Measurements from ENCODE around the gene GLE1. TPM values are rescaled to one million over a fixed set of nuclear protein-coding genes. Genes with fewer than 3 reads are reported as not detected.
"Not testable (repeated sequence)": the region's sequence is repeated elsewhere in the genome, so short reads cannot be mapped to it uniquely, and the experiment has no call there.

GLE1 gene
- total RNA-seq, 1 donor from 2014 or later = 19.6 TPM

- no peak for DNase-seq (ENCODE audit: low spot score, unreplicated experiment)
- no peak overlapping the region for H3K4me3 Mint-ChIP-seq (ENCODE audit: low read depth)
- TF ChIP-seq CTCF (IDR thresholded peaks at IDR 0.05; ENCODE audit: unreplicated experiment) = no peak
- no peak overlapping the region for H3K27ac Mint-ChIP-seq
- H3K9me3 Mint-ChIP-seq (ENCODE audit: low read depth) = no peaks in the 10 kb centered on the region
- no peaks in the 10 kb centered on the region for H3K4me1 Mint-ChIP-seq (ENCODE audit: low read depth)
- peaks cover 14% of the 10 kb centered on the region for H3K36me3 Mint-ChIP-seq (ENCODE audit: insufficient read depth)
- no peaks in the 10 kb centered on the region for H3K27me3 Mint-ChIP-seq
Measured at GRCh38 chr9:128495296-128495695, 9.2 kb upstream of the GLE1 start.

- TF ChIP-seq CTCF (IDR thresholded peaks at IDR 0.05; ENCODE audit: unreplicated experiment) = no peak
- H3K4me3 Mint-ChIP-seq (ENCODE audit: low read depth) = no peak overlapping the region
- peaks cover 15% of the 10 kb centered on the region for H3K36me3 Mint-ChIP-seq (ENCODE audit: insufficient read depth)
- H3K4me1 Mint-ChIP-seq (ENCODE audit: low read depth) = no peaks in the 10 kb centered on the region
- H3K27me3 Mint-ChIP-seq = no peaks in the 10 kb centered on the region
- H3K9me3 Mint-ChIP-seq (ENCODE audit: low read depth) = no peaks in the 10 kb centered on the region
- no peak overlapping the region for H3K27ac Mint-ChIP-seq
- DNase-seq (ENCODE audit: low spot score, unreplicated experiment) = no peak
Measured at GRCh38 chr9:128495804-128496417, 8.6 kb upstream of the GLE1 start.

GRCh38 chr9:128497824-128498610 lies 6.5 kb upstream of the GLE1 start:
- DNase-seq (ENCODE audit: low spot score, unreplicated experiment) = no peak
- no peaks in the 10 kb centered on the region for H3K9me3 Mint-ChIP-seq (ENCODE audit: low read depth)
- no peak overlapping the region for H3K27ac Mint-ChIP-seq
- no peaks in the 10 kb centered on the region for H3K4me1 Mint-ChIP-seq (ENCODE audit: low read depth)
- no peaks in the 10 kb centered on the region for H3K27me3 Mint-ChIP-seq
- peaks cover 11% of the 10 kb centered on the region for H3K36me3 Mint-ChIP-seq (ENCODE audit: insufficient read depth)
- TF ChIP-seq CTCF (IDR thresholded peaks at IDR 0.05; ENCODE audit: unreplicated experiment) = no peak
- no peak overlapping the region for H3K4me3 Mint-ChIP-seq (ENCODE audit: low read depth)

- no peak overlapping the region for H3K4me3 Mint-ChIP-seq (ENCODE audit: low read depth)
- H3K27me3 Mint-ChIP-seq = no peaks in the 10 kb centered on the region
- peaks cover 11% of the 10 kb centered on the region for H3K36me3 Mint-ChIP-seq (ENCODE audit: insufficient read depth)
- H3K4me1 Mint-ChIP-seq (ENCODE audit: low read depth) = peaks cover 3% of the 10 kb centered on the region
- no peaks in the 10 kb centered on the region for H3K9me3 Mint-ChIP-seq (ENCODE audit: low read depth)
- no peak overlapping the region for H3K27ac Mint-ChIP-seq
- no peak for TF ChIP-seq CTCF (IDR thresholded peaks at IDR 0.05; ENCODE audit: unreplicated experiment)
- no peak for DNase-seq (ENCODE audit: low spot score, unreplicated experiment)
Measured at GRCh38 chr9:128498911-128499310, 5.6 kb upstream of the GLE1 start.

GRCh38 chr9:128499920-128500319 lies 4.6 kb upstream of the GLE1 start:
- no peak for DNase-seq (ENCODE audit: low spot score, unreplicated experiment)
- H3K27me3 Mint-ChIP-seq = no peaks in the 10 kb centered on the region
- peaks cover 11% of the 10 kb centered on the region for H3K36me3 Mint-ChIP-seq (ENCODE audit: insufficient read depth)
- TF ChIP-seq CTCF (IDR thresholded peaks at IDR 0.05; ENCODE audit: unreplicated experiment) = no peak
- H3K4me3 Mint-ChIP-seq (ENCODE audit: low read depth) = no peak overlapping the region
- no peaks in the 10 kb centered on the region for H3K9me3 Mint-ChIP-seq (ENCODE audit: low read depth)
- no peak overlapping the region for H3K27ac Mint-ChIP-seq
- H3K4me1 Mint-ChIP-seq (ENCODE audit: low read depth) = peaks cover 4% of the 10 kb centered on the region

- H3K4me1 Mint-ChIP-seq (ENCODE audit: low read depth); H3K27me3 Mint-ChIP-seq; H3K36me3 Mint-ChIP-seq (ENCODE audit: insufficient read depth); DNase-seq (ENCODE audit: low spot score, unreplicated experiment); H3K9me3 Mint-ChIP-seq (ENCODE audit: low read depth): not testable (repeated sequence)
- Mint-ChIP-seq H3K4me3 (ENCODE audit: low read depth) (peak overlapping the region; percentile 100), H3K27ac (peak overlapping the region; percentile 33)
Measured at GRCh38 chr9:128503415-128503825, 1.1 kb upstream of the GLE1 start.

Measured in progenitor cell of endocrine pancreas (in vitro differentiated cells).